ENCODE measurements around the gene FAAP20. TPM values are rescaled to one million over a fixed set of nuclear protein-coding genes. Genes with fewer than 3 reads are reported as not detected.

FAAP20 gene
- total and polyA plus RNA-seq, 2 of the 8 experiments (the other 6 are each of a cell fraction or from before 2014, with no cell fraction given) = 58.4 to 99.8 TPM

GRCh38 chr1:2180297-2181245 is 14.0 kb downstream of the FAAP20 start:
- Histone ChIP-seq H3K18ac (ENCODE audit: extremely low read depth, low read length) (no peak overlapping the region), H3K79me2 (ENCODE audit: control insufficient read depth in 1 of 2, insufficient read depth in 2 of 2, low read length in 2 of 2) (no peaks in the 10 kb centered on the region), H3K79me1 (ENCODE audit: low read depth, low read length) (no peaks in the 10 kb centered on the region), H3K36me3 (ENCODE audit: control insufficient read depth in 2 of 4, insufficient read depth in 4 of 4, low read length in 3 of 4) (peaks cover 0 to 14% (median 7%) of the 10 kb centered on the region in 4 experiments; a peak in 5 of 8 replicates), H2BK15ac (ENCODE audit: low read length) (no peak overlapping the region), H3K14ac (ENCODE audit: insufficient read length) (no peak overlapping the region), H2BK5ac (ENCODE audit: low read depth, low read length) (no peak overlapping the region; the same call in 1 of the 2 replicates), H3K23me2 (ENCODE audit: low read depth, low read length) (peaks cover 2% of the 10 kb centered on the region; the same call in 1 of the 2 replicates), H3K27me3 (replicated peaks in 1 of 4; ENCODE audit: control insufficient read depth in 3 of 4, extremely low read depth in 1 of 4, insufficient read depth in 3 of 4, low read length in 3 of 4) (no peaks in the 10 kb centered on the region), H4K91ac (replicated peaks; ENCODE audit: insufficient read length, low read length) (no peak overlapping the region), H3K4me1 (replicated peaks in 1 of 4; ENCODE audit: control insufficient read depth in 3 of 4, insufficient read depth in 4 of 4, low read length in 3 of 4) (no peaks in the 10 kb centered on the region; a peak in 1 of 7 replicates), H2BK12ac (ENCODE audit: low read depth, low read length) (no peak overlapping the region), H2BK120ac (replicated peaks; ENCODE audit: low read depth, low read length) (no peak overlapping the region), H3K9me3 (ENCODE audit: insufficient read depth in 2 of 2, low read depth in 1 of 2, low read length in 1 of 2) (no peaks in the 10 kb centered on the region), H3K27ac (ENCODE audit: low read depth, low read length) (no peak overlapping the region), H3K23ac (ENCODE audit: insufficient read length) (no peak overlapping the region), H3K4ac (replicated peaks; ENCODE audit: insufficient read length, low read depth, low read length) (no peak overlapping the region), H3K56ac (replicated peaks; ENCODE audit: insufficient read length, low read depth, low read length) (no peak overlapping the region), H2AFZ (ENCODE audit: low read length) (no peak overlapping the region), H4K20me1 (replicated peaks in 1 of 2; ENCODE audit: control insufficient read depth in 1 of 2, insufficient read depth in 2 of 2, low read length in 2 of 2) (peaks cover 0 to 8% of the 10 kb centered on the region in 2 experiments), H4K5ac (ENCODE audit: insufficient read length, low read depth, low read length) (no peak overlapping the region), H2BK20ac (ENCODE audit: low read length) (no peak overlapping the region), H3K9ac (replicated peaks in 1 of 4; ENCODE audit: extremely low read depth in 1 of 4, low read depth in 3 of 4, low read length in 3 of 4) (no peak overlapping the region), H3K4me2 (ENCODE audit: insufficient read depth in 1 of 2, low read depth in 2 of 2, low read length in 2 of 2) (no peak overlapping the region), H2AK5ac (ENCODE audit: low read depth, low read length) (no peak overlapping the region), H3K4me3 (ENCODE audit: extremely low read depth in 1 of 4, insufficient read depth in 2 of 4, low read depth in 3 of 4, low read length in 4 of 4) (no peak overlapping the region), H4K8ac (ENCODE audit: extremely low read depth, insufficient read depth, low read length) (peak overlapping the region; percentile 68; the same call in 1 of the 2 replicates)
- CTCF ChIA-PET (ENCODE audit: partially characterized antibody) = interaction anchor here (0.8 to 1.0 kb wide), 2 partner anchors 8 to 177 kb away, joined by 3 read pairs; no protein-coding TSS in a partner anchor
- 96% methylated on average over 52 of the region's 58 CpGs; no CpG with 5 or more reads in 1 of the 2 experiments for WGBS, 2 experiments (ENCODE audit: extremely low coverage in 1 of 2, insufficient coverage in 1 of 2, insufficient read length in 1 of 2, insufficient replicate concordance in 2 of 2, low coverage in 1 of 2, low lambda C conversion rate in 2 of 2, missing lambda C conversion rate in 1 of 2)
- POLR2A ChIA-PET (ENCODE audit: partially characterized antibody) = interaction anchor here (1.1 kb wide), 1 partner anchor 7 kb away, joined by 3 read pairs; no protein-coding TSS in a partner anchor
- TF ChIP-seq SIN3A (conservative IDR thresholded peaks at IDR 0.05 in 1 of 2, IDR thresholded peaks at IDR 0.05 in 1 of 2; ENCODE audit: low read depth in 1 of 2, low read length in 2 of 2) = no peak
- no peak for TF ChIP-seq ATF2 (IDR thresholded peaks at IDR 0.05; ENCODE audit: low read length)
- no peak for TF ChIP-seq SP4 (IDR thresholded peaks at IDR 0.05; ENCODE audit: low read length)
- TF ChIP-seq CBX8 (IDR thresholded peaks at IDR 0.05; ENCODE audit: borderline replicate concordance, low read depth, low read length) = no peak
- TF ChIP-seq SP1 (IDR thresholded peaks at IDR 0.05; ENCODE audit: low read depth, low read length) = no peak
- TF ChIP-seq CHD1 (IDR thresholded peaks at IDR 0.05; ENCODE audit: low read depth, low read length) = no peak
- DNase-seq (ENCODE audit: low read depth in 1 of 2, low spot score in 2 of 2) (no peak), FAIRE-seq (no peak)

Data from H1 (cell line).